Fibroblast of villous mesenchyme (primary cell): Measurements from ENCODE around the gene SPIN1. TPM values are rescaled to one million over a fixed set of nuclear protein-coding genes. Genes with fewer than 3 reads are reported as not detected.

ENCODE experiments used
- DNase-seq: peaks from one replicate; pipeline ENCODE4 v3.0.0-alpha.2; 2010; ENCODE audit warnings: low read depth
- H3K4me3 ChIP-seq: 2 replicates; pipeline ENCODE4 v1.5.1; 2011; ENCODE audit warnings: low read depth, mild to moderate bottlenecking, low read length
- CTCF ChIP-seq: IDR thresholded peaks from 2 replicates; pipeline ENCODE4 v1.5.1; 2012; ENCODE audit warnings: low read depth, mild to moderate bottlenecking, low read length; ENCODE audit not compliant: insufficient read depth
- total RNA-seq: library from RNA; depleted of rRNA; stranded (reverse); fragments of >200 nt; gene quantifications from 2 replicates; pipeline ENCODE4 v1.2.3, GENCODE V29; 2012

Gene SPIN1
- total RNA-seq, 1 donor: 165 TPM

DNA sequence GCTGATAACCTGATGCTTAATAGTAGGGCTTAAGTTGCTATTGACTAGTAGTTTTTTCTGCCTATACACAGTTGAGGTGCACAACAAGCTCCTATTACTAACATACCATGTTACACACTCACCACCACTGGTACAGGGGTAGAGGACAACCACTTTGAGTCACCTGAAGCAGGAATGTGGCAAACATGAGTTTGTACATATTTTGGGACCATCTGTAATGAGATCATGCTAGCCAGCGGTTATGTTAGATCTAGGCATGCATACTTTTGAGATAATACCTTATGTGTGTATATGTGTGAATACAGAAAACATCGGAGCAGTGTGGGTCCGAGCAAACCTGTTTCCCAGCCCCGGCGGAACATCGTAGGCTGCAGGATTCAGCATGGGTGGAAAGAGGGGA, 73.9 kb downstream of the SPIN1 start:
- no peak for TF ChIP-seq CTCF
- no peak overlapping the region for H3K4me3 ChIP-seq
- no peak for DNase-seq

DNA sequence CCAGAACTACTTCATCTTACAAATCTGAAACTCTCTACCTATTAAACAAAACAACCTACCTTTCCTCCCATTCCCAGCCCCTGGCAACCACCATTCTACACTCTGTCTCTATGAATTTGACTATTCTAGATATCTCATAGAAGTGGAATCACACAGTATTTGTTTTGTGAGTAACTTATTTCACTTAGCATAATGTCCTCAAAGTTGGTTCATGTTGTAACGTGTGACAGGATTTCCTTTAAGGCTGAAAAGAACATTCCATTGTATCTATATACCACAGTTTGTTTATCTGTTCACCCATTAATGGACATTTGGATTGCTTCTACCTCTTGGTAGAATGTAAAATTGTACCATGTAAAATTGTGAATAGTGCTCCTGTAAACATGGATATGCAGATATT, 76.6 kb downstream of the SPIN1 start:
- no peak for TF ChIP-seq CTCF
- no peak overlapping the region for H3K4me3 ChIP-seq
- DNase-seq: no peak

DNA sequence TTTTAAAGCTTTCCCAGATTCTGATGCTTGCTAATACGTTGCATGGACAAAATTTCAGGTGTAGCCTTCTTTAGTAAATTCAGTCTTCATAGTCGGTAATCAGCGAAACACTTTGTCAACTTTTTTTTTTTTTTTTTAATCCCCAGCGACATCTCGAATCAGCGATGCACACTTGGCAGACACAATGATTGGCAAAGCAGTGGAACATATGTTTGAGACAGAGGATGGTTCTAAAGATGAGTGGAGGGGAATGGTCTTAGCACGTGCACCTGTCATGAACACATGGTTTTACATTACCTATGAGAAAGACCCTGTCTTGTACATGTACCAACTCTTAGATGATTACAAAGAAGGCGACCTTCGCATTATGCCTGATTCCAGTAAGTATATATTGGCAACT, 80.0 kb downstream of the SPIN1 start:
- no peak for DNase-seq
- no peak overlapping the region for H3K4me3 ChIP-seq
- no peak for TF ChIP-seq CTCF

GRCh38 chr9:88476491-88477271, 88.4 kb downstream of the SPIN1 start:
- peak; percentile 32 for DNase-seq
- H3K4me3 ChIP-seq: no peak overlapping the region
- no peak for TF ChIP-seq CTCF

- no peak for TF ChIP-seq CTCF
- peak; percentile 77 for DNase-seq
- H3K4me3 ChIP-seq: no peak overlapping the region
Measured at GRCh38 chr9:88477300-88477751, 89.1 kb downstream of the SPIN1 start.

- no peak for TF ChIP-seq CTCF
- DNase-seq: no peak
- H3K4me3 ChIP-seq: no peak overlapping the region
Measured at GRCh38 chr9:88478246-88478645, 90.0 kb downstream of the SPIN1 start.

- H3K4me3 ChIP-seq: no peak overlapping the region
- no peak for DNase-seq
- TF ChIP-seq CTCF: no peak
Measured at GRCh38 chr9:88481933-88482332, 93.7 kb downstream of the SPIN1 start.
